ENCODE results near the gene EPHA5. TPM values are rescaled to one million over a fixed set of nuclear protein-coding genes. Genes with fewer than 3 reads are reported as not detected.

The EPHA5 gene
- total RNA-seq, 1 experiment from 2014 or later = not detected

DNA sequence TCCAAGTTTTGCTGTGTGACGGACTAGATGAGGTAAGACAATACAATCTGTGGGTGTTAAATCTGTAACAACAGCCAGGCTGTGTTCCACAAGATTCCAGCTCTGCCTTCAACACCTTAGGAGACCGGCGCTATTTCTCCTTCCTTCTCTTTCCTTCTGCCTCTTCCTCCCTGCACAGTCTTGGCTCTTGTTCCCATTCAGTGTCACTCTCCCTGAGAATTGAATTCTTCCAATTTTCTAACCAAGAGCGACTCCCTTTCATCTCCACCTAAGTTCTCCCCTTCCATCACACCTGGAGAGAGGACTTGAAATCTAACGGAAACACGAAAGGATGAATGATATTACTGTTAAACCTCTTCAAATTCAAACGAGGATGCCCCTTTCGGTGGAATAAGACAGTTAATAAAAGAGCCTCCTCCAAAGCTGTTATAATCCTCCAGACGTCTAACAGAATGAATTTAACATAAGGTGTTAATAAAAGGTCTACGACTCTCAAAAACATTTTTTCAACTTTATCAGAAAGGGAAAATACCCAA is 2.7 kb downstream of the EPHA5 start:
- Histone ChIP-seq H3K4me1 (ENCODE audit: insufficient read depth, low read length) (peaks cover 5% of the 10 kb centered on the region; the same call in 1 of the 2 replicates), H2AFZ (ENCODE audit: low read length) (no peak overlapping the region), H2AK5ac (ENCODE audit: insufficient read length, low read length) (no peak overlapping the region), H3K79me2 (ENCODE audit: insufficient read depth, low read length) (no peaks in the 10 kb centered on the region), H3K9ac (ENCODE audit: extremely low read depth, insufficient read length, low read length) (no peak overlapping the region), H2BK120ac (ENCODE audit: low read depth, low read length, poor library complexity, severe bottlenecking) (no peak overlapping the region), H2BK5ac (ENCODE audit: insufficient read length, low read length) (no peak overlapping the region), H3K23ac (ENCODE audit: insufficient read length, low read depth, low read length) (no peak overlapping the region), H4K8ac (replicated peaks; ENCODE audit: insufficient read length, low read depth, low read length) (no peak overlapping the region), H3K4ac (ENCODE audit: low read depth, low read length) (no peak overlapping the region), H2BK12ac (ENCODE audit: insufficient read length, low read depth, low read length) (no peak overlapping the region), H4K91ac (ENCODE audit: insufficient read length, low read depth, low read length) (no peak overlapping the region), H3K27ac (ENCODE audit: insufficient read length, low read depth, low read length) (no peak overlapping the region), H4K20me1 (ENCODE audit: control insufficient read depth, insufficient read depth, insufficient read length) (no peaks in the 10 kb centered on the region), H3K14ac (ENCODE audit: insufficient read depth, low read length) (no peak overlapping the region), H3K27me3 (ENCODE audit: insufficient read depth, low read length) (peaks cover 26% of the 10 kb centered on the region), H4K5ac (ENCODE audit: insufficient read length, low read depth, low read length) (no peak overlapping the region), H3K9me3 (ENCODE audit: control insufficient read depth, low read depth, low read length) (no peaks in the 10 kb centered on the region), H2BK20ac (ENCODE audit: low read depth, low read length, poor library complexity, severe bottlenecking) (no peak overlapping the region), H3K18ac (ENCODE audit: insufficient read length, low read depth, low read length) (no peak overlapping the region), H3T11ph (ENCODE audit: low read length) (no peak overlapping the region), H3K79me1 (ENCODE audit: insufficient read depth, low read depth, low read length, poor library complexity, severe bottlenecking) (no peaks in the 10 kb centered on the region), H3K4me2 (ENCODE audit: insufficient read depth, insufficient read length, low read length) (peak overlapping the region; percentile 90), H3K23me2 (ENCODE audit: insufficient read length, low read depth, low read length, poor library complexity, severe bottlenecking) (peaks cover 18% of the 10 kb centered on the region), H3K56ac (ENCODE audit: insufficient read length, low read depth, low read length) (no peak overlapping the region), H2BK15ac (ENCODE audit: low read depth, low read length) (no peak overlapping the region)
- TF ChIP-seq, protein P1, sequence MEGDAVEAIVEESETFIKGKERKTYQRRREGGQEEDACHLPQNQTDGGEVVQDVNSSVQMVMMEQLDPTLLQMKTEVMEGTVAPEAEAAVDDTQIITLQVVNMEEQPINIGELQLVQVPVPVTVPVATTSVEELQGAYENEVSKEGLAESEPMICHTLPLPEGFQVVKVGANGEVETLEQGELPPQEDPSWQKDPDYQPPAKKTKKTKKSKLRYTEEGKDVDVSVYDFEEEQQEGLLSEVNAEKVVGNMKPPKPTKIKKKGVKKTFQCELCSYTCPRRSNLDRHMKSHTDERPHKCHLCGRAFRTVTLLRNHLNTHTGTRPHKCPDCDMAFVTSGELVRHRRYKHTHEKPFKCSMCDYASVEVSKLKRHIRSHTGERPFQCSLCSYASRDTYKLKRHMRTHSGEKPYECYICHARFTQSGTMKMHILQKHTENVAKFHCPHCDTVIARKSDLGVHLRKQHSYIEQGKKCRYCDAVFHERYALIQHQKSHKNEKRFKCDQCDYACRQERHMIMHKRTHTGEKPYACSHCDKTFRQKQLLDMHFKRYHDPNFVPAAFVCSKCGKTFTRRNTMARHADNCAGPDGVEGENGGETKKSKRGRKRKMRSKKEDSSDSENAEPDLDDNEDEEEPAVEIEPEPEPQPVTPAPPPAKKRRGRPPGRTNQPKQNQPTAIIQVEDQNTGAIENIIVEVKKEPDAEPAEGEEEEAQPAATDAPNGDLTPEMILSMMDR (conservative IDR thresholded peaks at IDR 0.05) = no peak
- Mint-ChIP-seq H3K36me3 (ENCODE audit: insufficient read depth in 1 of 3, low read depth in 3 of 3) (no peaks in the 10 kb centered on the region), H3K4me1 (peaks cover 44 to 46% of the 10 kb centered on the region in 2 experiments), H3K4me3 (peak overlapping the region in 1 of 2 experiments; percentile 66; a peak in 3 of 5 replicates), H3K27ac (no peak overlapping the region), H3K27me3 (ENCODE audit: low read depth) (peaks cover 65% of the 10 kb centered on the region), H3K9me3 (no peaks in the 10 kb centered on the region; a peak in 2 of 5 replicates)
- no CpG with 5 or more reads among the region's 10 CpGs for WGBS (ENCODE audit: extremely low coverage, insufficient read length, low lambda C conversion rate)
- no peak for DNase-seq
